Measurements from ENCODE around the gene ATXN7L1.

- TF ChIP-seq CTCF (conservative IDR thresholded peaks at IDR 0.05; ENCODE audit: low read depth, low read length) (no peak), EZH2 (IDR thresholded peaks at IDR 0.05; ENCODE audit: borderline replicate concordance, low read depth, low read length, poor library complexity, severe bottlenecking) (no peak)
Observed at GRCh38 chr7:105849122-105849855, 27.1 kb downstream of the ATXN7L1 start.
